ENCODE data around the gene C3orf22. TPM values are rescaled to one million over a fixed set of nuclear protein-coding genes. Genes with fewer than 3 reads are reported as not detected.

Gene C3orf22
- total RNA-seq, 2 experiments from 2014 or later: not detected

- H3K9me3 ChIP-seq (ENCODE audit: low read length): no peaks in the 10 kb centered on the region
- no peaks in the 10 kb centered on the region for H3K36me3 ChIP-seq (ENCODE audit: insufficient read depth, low read length)
- CTCF ChIA-PET (ENCODE audit: unreplicated experiment): no interaction called here
- H3K4me3 ChIP-seq (ENCODE audit: low read depth, low read length, poor library complexity, severe bottlenecking): no peak overlapping the region
- POLR2A ChIA-PET: no interaction called here
- H3K9me2 ChIP-seq (ENCODE audit: insufficient read depth, low read length): no peaks in the 10 kb centered on the region
- no peaks in the 10 kb centered on the region for H3K79me2 ChIP-seq (ENCODE audit: insufficient read depth, low read depth, low read length)
- H2AFZ ChIP-seq (ENCODE audit: low read length): no peak overlapping the region
- no peaks in the 10 kb centered on the region for H3K4me1 ChIP-seq (ENCODE audit: insufficient read depth, low read length, poor library complexity, severe bottlenecking)
- DNase-seq (ENCODE audit: low spot score): no peak
- no peak overlapping the region for H3K4me2 ChIP-seq (ENCODE audit: low read length)
- intact Hi-C loops (cut with micrococcal nuclease; ENCODE audit: unreplicated experiment): no loop called here
- H4K20me1 ChIP-seq (ENCODE audit: insufficient read depth, low read length): no peaks in the 10 kb centered on the region
- no peak overlapping the region for H3K27ac ChIP-seq (ENCODE audit: low read depth, low read length, poor library complexity, severe bottlenecking)
- BruUV-seq (replicated peaks): no TSS peak
- TF ChIP-seq CTCF (conservative IDR thresholded peaks at IDR 0.05; ENCODE audit: low read length): no peak
- TF ChIP-seq EZH2phosphoT487 (IDR thresholded peaks at IDR 0.05; ENCODE audit: borderline replicate concordance, low read depth, low read length): no peak
Measured at GRCh38 chr3:126524429-126524988, 34.2 kb downstream of the C3orf22 start.

- Histone ChIP-seq H3K4me2 (ENCODE audit: low read length) (no peak within 1 kb of the TSS), H3K4me1 (ENCODE audit: insufficient read depth, low read length, poor library complexity, severe bottlenecking) (no peaks in the 10 kb centered on the region), H3K9me3 (ENCODE audit: low read length) (no peaks in the 10 kb centered on the region), H4K20me1 (ENCODE audit: insufficient read depth, low read length) (no peaks in the 10 kb centered on the region), H3K9me2 (ENCODE audit: insufficient read depth, low read length) (no peaks in the 10 kb centered on the region), H3K36me3 (ENCODE audit: insufficient read depth, low read length) (no peaks in the 10 kb centered on the region), H3K27ac (ENCODE audit: low read depth, low read length, poor library complexity, severe bottlenecking) (no peak within 1 kb of the TSS), H2AFZ (ENCODE audit: low read length) (no peak within 1 kb of the TSS), H3K4me3 (ENCODE audit: low read depth, low read length, poor library complexity, severe bottlenecking) (no peak within 1 kb of the TSS), H3K79me2 (ENCODE audit: insufficient read depth, low read depth, low read length) (no peaks in the 10 kb centered on the region)
- ChIA-PET POLR2A (no interaction called here), CTCF (ENCODE audit: unreplicated experiment) (no interaction called here)
- TF ChIP-seq EZH2phosphoT487 (IDR thresholded peaks at IDR 0.05; ENCODE audit: borderline replicate concordance, low read depth, low read length) (no peak), CTCF (conservative IDR thresholded peaks at IDR 0.05; ENCODE audit: low read length) (no peak)
- intact Hi-C loops (cut with micrococcal nuclease; ENCODE audit: unreplicated experiment): no loop called here
- BruUV-seq (replicated peaks): no TSS peak
- DNase-seq (ENCODE audit: low spot score): no peak
Measured at GRCh38 chr3:126523745-126524428, 34.8 kb downstream of the C3orf22 start, which contains the start of gene CHST13. CHST13 (plus strand) TSS chr3:126524155; CDS start chr3:126524333, 178 bp downstream.

GRCh38 chr3:126522363-126522788 is 36.4 kb downstream of the C3orf22 start:
- Histone ChIP-seq H3K9me2 (ENCODE audit: insufficient read depth, low read length) (no peaks in the 10 kb centered on the region), H3K4me2 (ENCODE audit: low read length) (no peak overlapping the region), H3K4me3 (ENCODE audit: low read depth, low read length, poor library complexity, severe bottlenecking) (no peak overlapping the region), H3K79me2 (ENCODE audit: insufficient read depth, low read depth, low read length) (no peaks in the 10 kb centered on the region), H3K27ac (ENCODE audit: low read depth, low read length, poor library complexity, severe bottlenecking) (no peak overlapping the region), H3K9me3 (ENCODE audit: low read length) (no peaks in the 10 kb centered on the region), H2AFZ (ENCODE audit: low read length) (no peak overlapping the region), H3K36me3 (ENCODE audit: insufficient read depth, low read length) (no peaks in the 10 kb centered on the region), H4K20me1 (ENCODE audit: insufficient read depth, low read length) (no peaks in the 10 kb centered on the region), H3K4me1 (ENCODE audit: insufficient read depth, low read length, poor library complexity, severe bottlenecking) (no peaks in the 10 kb centered on the region)
- TF ChIP-seq EZH2phosphoT487 (IDR thresholded peaks at IDR 0.05; ENCODE audit: borderline replicate concordance, low read depth, low read length): no peak
- peak; percentile 90 for TF ChIP-seq CTCF (conservative IDR thresholded peaks at IDR 0.05; ENCODE audit: low read length)
- DNase-seq (ENCODE audit: low spot score): peak; percentile 42
- ChIA-PET POLR2A (interaction anchor here (0.9 kb wide), 1 partner anchor 11 kb away, joined by 3 read pairs; no protein-coding TSS in a partner anchor), CTCF (ENCODE audit: unreplicated experiment) (interaction anchor here (0.9 kb wide), 1 partner anchor 9 kb away, joined by 3 read pairs; no protein-coding TSS in a partner anchor)
- intact Hi-C loops (cut with micrococcal nuclease; ENCODE audit: unreplicated experiment): no loop called here
- no TSS peak for BruUV-seq (replicated peaks)
